HG02759 (cell line): Measurements from ENCODE around the gene BRF1.

Experiments used
- ATAC-seq: cut with Tn5 transposase; IDR thresholded peaks from one replicate; pipeline ENCODE4 v1.9.1; 2021; ENCODE audit warnings: mild to moderate bottlenecking, moderate library complexity; ENCODE audit not compliant: unreplicated experiment

BRF1 gene

GRCh38 chr14:105271224-105271890 is 29.4 kb downstream of the BRF1 start:
- ATAC-seq, result no peak

DNA sequence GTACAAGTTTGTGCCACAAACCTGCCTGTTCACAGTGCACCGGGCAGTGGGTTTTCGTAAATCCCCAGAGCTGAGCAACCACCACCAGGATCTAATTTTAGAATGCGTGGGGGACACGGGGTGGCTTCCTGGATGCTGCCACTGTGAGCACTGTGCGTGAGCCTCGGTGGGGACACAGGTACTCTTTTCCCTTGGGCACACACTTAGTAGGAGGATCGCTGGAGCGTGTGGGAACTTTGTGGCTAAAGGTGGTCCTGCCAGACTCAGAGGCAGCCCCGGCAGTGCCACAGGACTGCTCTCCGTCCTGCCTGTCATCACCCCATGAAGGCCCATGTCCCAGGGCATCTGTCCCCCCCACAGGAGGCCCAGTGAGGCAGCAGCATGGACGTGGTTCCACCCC is 31.4 kb downstream of the BRF1 start:
- no peak for ATAC-seq

DNA sequence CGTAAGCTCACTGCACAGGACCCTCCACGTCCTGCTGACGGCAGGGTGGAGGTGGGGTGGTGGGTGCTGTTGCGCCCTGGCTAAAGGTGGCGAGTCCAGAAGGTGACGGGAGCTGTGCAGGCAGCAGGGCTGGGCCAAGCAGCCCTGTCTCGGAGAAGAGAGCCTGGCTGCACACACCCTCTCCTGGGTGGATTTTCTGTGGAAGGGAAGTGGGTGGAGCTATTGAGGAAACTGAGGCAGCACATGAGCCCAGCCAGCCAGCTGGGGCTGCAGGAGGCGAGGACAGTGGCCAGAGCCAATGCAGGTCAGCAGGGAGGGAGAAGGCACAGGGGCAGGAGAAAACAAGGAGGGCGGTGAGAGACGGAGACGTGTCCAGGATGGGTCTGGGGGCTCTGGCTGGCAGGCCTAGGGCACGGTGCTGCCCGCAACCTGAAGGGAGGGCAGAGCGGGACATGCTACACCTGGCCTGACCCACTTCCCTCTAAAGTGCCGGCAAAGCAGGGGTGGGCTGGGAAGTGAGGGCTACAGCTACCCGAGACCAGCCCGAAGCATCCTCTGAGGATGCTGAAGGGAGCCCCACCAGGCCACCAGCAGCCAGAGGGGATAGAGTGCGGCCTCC is 32.0 kb downstream of the BRF1 start:
- no peak for ATAC-seq

- no peak for ATAC-seq
Observed at GRCh38 chr14:105267820-105268548, 32.8 kb downstream of the BRF1 start.

- no peak for ATAC-seq
Observed at GRCh38 chr14:105261781-105262180, 39.0 kb downstream of the BRF1 start.

DNA sequence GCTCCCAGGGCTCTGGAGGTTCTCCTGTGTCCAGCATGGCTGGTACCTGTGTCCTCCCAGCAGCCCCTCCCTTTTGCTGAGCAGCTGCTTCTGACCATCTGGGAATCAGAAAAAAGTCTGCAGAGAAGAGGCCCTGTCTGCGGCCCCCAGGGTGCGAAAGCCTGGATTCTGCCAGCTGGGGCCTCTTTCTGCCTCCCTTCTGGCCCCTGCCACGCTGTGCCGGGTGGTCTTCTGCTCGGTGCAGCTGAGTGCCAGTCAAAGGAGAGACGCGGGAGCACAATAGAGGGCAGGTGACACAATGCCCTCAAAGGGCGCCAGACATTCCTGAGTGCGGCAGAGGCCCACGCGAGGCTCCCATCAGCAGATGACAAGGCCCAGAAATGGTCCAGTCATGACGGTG is 39.8 kb downstream of the BRF1 start:
- no peak for ATAC-seq

DNA sequence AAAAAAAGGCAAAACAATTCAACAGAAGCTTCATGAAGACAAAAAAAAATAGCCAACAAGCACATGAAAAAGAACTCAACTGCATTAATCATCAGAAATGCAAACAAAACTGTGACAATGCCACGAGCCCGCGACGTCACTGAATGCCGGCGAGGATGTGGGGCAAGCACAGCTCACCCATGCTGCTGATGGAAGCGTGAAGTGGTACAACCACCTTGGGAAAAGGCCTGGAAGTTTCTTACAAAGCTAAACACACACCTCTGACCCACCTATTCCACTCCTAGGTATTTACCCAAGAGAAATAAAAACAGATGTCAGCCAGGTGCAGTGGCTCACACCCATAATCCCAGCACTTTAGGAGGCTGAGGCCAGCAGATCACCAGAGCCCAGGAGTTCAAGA is 42.0 kb downstream of the BRF1 start:
- no peak for ATAC-seq

DNA sequence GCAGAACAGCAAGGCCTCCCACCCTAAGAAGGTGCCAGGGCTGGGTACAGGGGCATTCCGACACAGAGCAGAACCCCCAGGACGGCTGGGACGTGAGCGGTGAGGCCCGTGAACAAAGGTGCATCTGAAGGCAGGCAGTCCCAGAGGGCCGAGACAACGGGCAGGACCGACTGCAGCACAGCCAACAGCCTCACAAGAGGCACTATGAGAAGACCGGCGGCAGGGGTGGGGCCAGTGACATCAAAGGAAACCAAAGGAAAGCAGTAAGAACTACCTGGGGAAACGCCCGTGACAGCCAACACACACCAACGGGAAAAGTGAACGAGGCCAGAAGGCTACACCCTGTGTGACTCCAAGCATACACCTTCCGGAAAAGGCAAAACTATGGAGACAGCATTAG is 43.3 kb downstream of the BRF1 start:
- ATAC-seq, result no peak

- no peak for ATAC-seq
Observed at GRCh38 chr14:105256292-105256960, 44.4 kb downstream of the BRF1 start.

DNA sequence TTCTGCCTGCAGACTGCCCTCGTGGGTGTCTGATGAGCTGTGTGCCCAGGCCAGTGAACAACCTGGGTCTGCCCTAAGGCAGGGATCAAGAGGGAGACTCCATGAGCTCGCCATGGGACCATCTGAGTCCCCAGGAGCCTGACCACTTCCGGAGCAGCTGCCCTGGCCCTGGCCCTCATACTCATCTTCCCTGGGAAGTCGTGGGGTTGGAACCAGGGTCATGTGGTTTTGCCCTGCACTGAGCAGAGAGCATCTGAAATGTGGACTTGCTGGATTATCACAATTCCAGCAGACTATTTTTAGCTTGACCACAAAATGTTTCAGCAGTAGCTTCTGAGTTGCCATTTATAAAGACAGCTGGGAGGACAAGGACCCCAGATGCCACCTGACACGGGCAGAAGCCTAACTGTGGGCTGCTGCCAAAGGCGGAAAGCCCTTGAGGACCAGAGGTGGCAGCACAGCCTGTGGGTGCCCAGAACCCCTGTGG is 45.7 kb downstream of the BRF1 start:
- ATAC-seq, result no peak

- ATAC-seq, result no peak
Observed at GRCh38 chr14:105253329-105253682, 47.5 kb downstream of the BRF1 start.

DNA sequence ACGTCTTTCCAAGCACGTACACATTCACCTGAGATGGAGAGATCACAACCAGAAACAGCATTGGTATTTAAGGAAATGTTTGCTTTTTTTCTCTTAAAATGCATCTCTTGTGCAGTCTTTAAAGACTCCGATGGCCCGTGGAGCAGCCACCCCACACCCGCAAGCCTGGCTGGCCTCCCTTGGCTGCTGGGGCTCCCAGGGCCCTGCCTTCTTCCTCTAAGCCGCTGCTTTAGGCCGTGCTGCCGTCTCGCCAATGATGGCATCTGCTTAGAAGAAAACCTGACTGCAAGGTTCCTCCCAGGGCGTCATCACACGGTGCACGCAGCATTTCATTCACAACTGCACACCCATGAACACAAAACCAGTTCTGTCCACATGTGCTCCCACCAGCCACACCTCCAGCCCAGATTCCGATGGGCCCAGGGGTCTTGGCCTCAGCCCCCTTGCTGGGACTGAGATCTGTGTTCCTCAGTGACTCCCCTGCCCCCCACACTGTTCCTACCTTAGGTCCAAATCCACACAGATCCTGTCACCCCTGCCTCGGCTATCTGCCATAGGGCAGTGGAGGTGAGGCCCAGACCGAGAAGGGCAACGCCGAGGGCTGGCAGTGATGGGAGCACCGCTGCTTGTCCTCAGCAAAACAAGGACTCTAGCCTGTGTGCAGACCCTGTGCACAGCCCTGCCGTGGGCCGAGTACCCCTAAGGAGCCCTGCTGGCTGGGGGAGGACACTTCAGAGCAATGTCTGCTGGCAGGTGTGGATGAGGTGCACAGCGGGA is 48.1 kb downstream of the BRF1 start:
- no peak for ATAC-seq

GRCh38 chr14:105251920-105252319 is 48.9 kb downstream of the BRF1 start:
- ATAC-seq, result no peak

DNA sequence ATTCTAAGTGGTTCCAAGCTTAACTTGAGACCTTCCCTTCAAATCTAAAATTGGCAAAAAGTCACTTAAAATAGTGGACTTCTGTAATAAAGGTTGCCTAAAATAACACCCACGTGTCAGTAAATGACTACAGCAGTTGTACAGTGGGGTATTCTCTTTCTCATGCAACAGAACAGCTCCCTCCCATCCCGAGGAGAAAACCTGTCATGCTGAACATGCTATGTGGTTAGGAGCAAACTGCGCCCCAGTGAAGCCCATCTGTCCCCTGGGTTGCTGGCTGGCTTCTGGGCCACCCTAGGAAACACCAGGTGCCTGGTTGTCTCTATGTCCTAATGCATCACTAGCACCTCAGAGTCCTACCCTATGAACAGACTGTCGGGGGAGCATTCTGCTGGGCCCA is 49.8 kb downstream of the BRF1 start:
- ATAC-seq, result no peak

GRCh38 chr14:105250008-105250366 is 50.8 kb downstream of the BRF1 start:
- ATAC-seq, result no peak

DNA sequence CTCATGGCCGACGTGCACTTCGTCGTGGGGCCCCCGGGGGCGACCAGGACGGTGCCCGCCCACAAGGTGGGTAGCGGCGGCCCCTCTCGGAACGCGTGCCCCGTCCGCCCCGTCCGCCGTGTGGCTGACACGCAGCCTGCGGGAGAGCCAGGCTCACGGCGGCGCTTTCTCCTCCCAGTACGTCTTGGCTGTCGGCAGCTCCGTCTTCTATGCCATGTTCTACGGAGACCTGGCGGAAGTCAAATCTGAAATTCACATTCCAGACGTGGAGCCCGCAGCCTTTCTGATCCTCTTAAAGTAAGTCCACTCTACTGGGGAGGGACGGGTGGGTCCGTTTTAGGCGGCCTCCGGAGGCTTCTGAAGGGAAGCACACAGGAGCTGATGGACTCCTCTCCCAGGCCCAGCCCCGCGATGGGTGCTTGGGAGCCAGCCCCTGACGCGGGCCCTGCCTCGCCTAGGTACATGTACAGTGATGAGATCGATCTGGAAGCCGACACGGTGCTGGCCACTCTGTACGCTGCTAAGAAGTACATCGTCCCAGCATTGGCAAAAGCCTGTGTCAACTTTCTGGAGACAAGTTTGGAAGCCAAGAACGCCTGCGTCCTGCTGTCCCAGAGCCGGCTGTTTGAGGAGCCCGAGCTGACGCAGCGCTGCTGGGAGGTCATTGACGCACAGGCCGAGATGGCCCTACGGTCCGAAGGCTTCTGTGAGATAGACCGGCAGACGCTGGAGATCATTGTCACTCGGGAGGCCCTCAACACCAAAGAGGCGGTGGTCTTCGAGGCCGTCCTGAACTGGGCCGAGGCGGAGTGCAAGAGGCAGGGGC is 51.4 kb downstream of the BRF1 start:
- ATAC-seq, result no peak

DNA sequence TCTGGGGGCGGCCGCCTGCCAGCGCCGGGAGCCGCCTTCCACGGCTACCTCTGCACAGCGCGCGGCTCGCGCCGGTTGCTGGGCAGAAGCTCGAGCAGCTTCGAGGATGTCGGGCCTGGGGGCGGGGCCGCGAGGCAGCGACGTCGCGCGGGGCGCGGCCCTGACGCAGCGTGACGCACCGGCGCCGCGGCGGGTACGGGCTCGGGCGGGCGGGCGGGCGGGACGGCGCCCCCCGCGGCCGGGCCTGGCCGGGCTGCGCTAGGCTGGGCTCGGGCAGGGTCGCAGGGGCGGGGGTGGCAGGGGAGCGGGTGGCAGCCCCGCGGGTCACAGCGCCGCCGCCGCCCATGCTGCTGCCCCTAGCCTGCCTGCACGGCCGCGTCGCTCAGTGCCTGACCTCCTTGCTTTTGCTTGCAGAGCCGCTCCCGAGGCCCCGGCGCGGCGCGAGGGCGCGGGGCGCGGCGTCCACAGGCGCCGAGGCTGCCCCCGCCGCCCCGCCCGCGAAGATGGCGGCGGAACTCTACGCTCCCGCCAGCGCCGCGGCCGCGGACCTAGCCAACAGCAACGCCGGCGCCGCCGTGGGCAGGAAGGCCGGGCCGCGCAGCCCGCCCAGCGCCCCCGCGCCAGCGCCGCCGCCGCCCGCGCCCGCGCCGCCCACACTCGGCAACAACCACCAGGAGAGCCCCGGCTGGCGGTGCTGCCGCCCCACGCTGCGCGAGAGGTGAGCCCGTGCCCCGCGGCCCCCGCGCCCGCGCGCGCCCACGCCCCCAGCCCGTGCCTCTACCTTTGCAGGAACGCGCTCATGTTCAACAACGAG is 52.2 kb downstream of the BRF1 start, which contains the start of gene BTBD6:
TSS of gene BTBD6 (plus strand) at position 166 of the 814 bp plus-strand sequence. CDS start at position 345, 179 bp downstream.
- ATAC-seq, result peak; percentile 90

- no peak for ATAC-seq
Observed at GRCh38 chr14:105247715-105248367, 53.0 kb downstream of the BRF1 start.

- ATAC-seq, result no peak
Observed at GRCh38 chr14:105247026-105247425, 53.8 kb downstream of the BRF1 start.
